NAMALWA (cell line): ENCODE data around the gene ALPK3.

Source experiments
- DNase-seq: peaks from one replicate; pipeline ENCODE4 v3.0.0-alpha.2; 2015; ENCODE audit warnings: low spot score

ALPK3 gene, protein sequence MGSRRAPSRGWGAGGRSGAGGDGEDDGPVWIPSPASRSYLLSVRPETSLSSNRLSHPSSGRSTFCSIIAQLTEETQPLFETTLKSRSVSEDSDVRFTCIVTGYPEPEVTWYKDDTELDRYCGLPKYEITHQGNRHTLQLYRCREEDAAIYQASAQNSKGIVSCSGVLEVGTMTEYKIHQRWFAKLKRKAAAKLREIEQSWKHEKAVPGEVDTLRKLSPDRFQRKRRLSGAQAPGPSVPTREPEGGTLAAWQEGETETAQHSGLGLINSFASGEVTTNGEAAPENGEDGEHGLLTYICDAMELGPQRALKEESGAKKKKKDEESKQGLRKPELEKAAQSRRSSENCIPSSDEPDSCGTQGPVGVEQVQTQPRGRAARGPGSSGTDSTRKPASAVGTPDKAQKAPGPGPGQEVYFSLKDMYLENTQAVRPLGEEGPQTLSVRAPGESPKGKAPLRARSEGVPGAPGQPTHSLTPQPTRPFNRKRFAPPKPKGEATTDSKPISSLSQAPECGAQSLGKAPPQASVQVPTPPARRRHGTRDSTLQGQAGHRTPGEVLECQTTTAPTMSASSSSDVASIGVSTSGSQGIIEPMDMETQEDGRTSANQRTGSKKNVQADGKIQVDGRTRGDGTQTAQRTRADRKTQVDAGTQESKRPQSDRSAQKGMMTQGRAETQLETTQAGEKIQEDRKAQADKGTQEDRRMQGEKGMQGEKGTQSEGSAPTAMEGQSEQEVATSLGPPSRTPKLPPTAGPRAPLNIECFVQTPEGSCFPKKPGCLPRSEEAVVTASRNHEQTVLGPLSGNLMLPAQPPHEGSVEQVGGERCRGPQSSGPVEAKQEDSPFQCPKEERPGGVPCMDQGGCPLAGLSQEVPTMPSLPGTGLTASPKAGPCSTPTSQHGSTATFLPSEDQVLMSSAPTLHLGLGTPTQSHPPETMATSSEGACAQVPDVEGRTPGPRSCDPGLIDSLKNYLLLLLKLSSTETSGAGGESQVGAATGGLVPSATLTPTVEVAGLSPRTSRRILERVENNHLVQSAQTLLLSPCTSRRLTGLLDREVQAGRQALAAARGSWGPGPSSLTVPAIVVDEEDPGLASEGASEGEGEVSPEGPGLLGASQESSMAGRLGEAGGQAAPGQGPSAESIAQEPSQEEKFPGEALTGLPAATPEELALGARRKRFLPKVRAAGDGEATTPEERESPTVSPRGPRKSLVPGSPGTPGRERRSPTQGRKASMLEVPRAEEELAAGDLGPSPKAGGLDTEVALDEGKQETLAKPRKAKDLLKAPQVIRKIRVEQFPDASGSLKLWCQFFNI (N-terminal part only)

DNA sequence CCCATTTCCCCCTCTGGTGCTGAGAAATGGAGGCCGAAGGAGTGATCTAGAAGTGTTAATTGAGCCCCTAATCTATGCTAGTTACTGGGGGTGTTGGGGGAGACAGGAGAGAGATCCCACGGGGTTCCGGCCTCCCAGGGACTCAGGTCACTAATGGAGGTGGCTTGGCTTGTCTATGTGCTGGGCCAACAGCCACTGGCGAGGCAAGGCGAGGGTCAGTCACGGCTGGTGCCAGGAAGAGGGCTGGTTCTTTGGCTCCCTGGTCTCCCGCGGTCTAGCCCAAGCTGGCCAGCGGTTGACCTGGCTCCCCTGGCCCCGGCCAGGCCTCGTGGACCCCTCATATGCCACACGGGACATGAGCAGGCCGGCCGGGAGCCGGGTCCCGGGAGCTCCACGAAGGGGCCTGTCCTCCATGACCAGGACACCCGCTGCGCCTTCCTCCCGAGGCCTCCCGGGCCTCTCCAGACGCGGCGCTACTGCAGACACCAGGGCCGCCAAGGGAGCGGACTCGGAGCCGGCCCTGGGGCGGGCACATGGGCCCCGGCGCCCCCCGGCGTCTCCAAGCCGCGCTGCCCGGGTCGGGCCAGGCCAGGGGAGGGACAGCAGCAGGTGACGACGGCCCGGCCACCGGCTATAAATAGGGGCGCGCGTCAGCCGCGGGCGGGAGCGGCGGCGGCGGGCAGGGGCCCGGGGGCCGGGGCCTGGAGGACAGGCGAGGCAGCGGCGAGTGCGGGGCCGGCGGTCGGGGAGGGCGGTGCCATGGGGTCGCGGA, at the start of gene ALPK3:
Gene ALPK3 (plus strand): TSS at position 663 of the 772 bp plus-strand sequence. CDS start 97 bp downstream, at position 760.
- DNase-seq = no peak

DNA sequence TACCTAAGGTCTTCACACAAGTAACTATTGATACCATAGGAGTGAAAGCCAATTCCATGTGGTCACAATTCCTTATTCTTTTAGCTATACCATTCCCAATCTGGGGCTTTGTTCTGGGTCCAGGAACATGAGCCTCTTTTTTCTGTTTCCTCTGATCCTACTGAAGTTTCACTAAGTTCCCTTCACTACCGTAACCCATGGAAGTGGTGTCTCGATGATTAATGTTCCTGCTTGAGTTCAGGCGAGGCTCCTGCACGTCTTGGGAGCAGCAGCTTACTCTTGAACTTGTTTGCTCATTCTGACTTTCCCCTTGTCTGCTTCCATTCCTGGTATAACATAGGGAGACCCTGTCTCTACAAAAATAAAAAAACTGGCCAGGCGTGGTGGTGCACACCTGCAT, 45.1 kb upstream of the ALPK3 start:
- no peak for DNase-seq

DNA sequence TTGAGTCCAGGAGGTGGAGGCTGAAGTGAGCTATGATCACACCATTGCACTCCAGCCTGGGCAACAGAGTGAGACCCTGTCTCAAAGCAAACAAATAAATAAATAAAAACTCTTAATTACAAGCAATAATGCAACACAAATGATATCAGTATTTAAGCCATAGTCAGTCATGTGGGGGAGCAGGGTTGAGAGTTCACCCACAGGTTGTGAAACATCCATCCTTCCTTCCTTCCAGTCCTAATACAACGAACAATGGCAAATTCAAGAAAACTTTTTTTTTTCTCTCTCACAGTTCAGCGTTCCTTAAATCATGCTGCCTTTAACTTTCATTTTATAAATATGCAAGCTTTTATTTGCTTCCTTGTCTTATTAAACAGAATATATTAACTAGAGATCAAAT, 44.7 kb upstream of the ALPK3 start:
- DNase-seq = no peak

DNA sequence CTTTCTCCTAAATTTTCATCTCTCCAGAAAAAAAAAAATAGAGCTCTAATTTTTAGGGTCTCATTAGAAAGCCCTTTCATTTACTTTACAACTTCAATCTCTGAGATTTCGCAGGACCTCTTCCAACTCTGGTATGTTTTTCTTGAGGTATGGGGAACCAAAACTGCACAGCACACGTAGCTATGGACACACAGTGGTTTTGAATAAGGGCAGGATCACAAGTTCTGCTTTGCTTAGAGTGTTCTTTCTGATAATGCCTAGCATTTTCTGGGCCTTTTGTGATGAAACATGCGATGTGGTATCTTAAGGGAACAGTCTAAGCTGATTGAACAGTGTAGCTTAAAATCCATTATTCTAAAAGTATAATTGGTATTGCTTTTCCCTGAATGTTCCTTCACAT, 43.4 kb upstream of the ALPK3 start:
- DNase-seq = no peak

DNA sequence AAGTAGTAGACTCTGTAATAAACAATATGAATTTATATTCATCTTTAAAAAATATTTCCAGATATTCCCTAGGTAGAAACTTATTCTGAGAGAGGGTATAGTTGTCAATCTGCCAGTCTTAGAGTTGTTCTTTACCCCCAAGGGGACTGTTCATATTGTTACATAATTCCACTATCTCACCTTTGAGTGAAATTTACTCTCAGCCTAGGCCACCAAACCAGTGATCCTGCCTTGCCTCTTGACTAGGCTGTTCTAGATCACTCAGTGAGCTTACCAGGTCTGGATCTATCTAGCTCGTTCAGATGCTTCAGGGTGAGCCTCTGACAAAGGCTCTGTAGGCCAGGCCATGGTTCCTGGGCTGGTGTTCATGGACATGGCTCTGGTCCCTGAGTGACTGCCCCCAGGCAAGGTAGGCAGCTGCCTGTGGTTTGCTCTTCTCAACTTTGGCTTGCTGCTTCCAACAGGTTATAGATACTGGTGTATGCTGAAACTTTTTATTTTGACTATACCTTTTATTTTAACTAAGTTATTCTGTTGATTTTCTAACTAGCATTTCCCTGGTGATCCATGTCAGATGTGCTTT, 41.2 kb upstream of the ALPK3 start:
- no peak for DNase-seq

- DNase-seq = no peak
These were observed 39.0 kb upstream of the ALPK3 start for GRCh38 chr15:84778194-84778593.

DNA sequence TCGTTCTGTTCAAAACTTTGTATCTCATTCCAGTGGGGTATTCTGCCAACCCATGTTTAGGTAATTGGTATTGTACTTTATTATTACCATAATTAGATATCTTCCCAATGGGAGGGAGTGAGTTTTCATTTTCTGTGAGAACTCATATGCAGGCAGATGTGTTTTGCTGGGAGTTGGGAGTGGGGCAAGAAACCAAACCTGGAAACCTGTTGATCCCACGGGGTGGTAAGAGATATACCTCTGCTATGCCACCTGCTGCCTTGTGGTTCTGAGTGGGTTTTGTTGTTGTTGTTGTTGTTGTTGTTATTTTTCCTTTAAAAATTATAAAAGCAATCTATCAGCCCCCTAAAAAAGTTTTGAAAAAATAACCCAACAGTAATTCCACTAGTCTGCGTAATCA, 36.7 kb upstream of the ALPK3 start:
- DNase-seq = no peak

GRCh38 chr15:84781495-84781894, 35.7 kb upstream of the ALPK3 start:
- no peak for DNase-seq

DNA sequence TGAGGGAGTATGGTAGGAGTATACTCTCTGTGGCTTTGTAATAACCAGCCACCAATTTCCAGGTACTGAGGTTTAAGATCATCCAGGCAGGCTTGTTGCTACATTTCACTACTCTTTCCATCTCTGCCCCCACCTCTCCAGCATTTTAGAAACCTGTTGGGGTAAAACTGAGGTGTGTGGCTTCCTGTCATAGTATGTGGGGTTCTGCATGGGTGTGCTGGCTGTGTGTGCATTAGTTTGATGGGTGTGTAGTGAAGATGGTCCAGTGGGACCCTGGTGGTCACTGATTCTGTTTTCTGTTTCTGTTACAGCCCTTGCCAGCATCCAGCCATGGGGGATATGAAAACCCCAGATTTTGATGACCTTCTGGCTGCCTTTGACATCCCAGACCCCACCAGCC, 34.8 kb upstream of the ALPK3 start:
- no peak for DNase-seq

- no peak for DNase-seq
These were observed 33.5 kb upstream of the ALPK3 start for GRCh38 chr15:84783493-84784251.

DNA sequence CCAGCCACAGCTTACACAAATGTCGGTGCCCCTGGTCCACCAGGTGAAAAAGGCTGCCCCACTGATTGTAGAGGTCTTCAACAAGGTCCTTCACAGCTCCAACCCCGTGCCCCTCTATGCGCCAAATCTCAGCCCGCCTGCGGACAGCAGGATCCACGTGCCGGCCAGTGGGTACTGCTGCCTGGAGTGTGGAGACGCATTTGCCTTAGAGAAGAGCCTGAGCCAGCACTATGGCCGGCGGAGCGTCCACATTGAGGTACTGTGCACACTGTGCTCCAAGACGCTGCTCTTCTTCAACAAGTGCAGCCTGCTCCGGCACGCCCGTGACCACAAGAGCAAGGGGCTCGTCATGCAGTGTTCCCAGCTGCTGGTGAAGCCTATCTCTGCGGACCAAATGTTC, 32.9 kb upstream of the ALPK3 start:
- DNase-seq = no peak

DNA sequence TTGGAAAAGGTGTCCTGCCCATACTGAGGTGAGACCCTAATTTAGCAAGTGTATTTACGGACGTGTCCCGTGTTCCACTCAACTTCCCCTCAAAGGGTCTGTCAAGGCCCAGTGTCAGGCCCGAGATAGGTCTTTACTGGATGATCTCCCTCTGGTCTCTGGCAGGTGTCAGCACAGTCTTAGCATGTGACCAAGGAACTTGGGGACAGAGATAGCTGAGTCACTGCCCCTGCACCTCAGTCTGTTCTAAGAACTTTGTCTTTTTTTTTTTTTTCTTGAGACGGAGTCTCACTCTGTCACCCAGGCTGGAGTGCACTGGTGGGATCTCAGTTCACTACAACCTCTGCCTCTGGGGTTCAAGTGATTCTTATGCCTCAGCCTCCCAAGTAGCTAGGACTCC, 32.1 kb upstream of the ALPK3 start:
- no peak for DNase-seq

- no peak for DNase-seq
These were observed 28.7 kb upstream of the ALPK3 start for GRCh38 chr15:84788500-84788899.

GRCh38 chr15:84789762-84790161, 27.4 kb upstream of the ALPK3 start:
- DNase-seq = no peak

- DNase-seq = no peak
These were observed 26.5 kb upstream of the ALPK3 start for GRCh38 chr15:84790676-84791075.

DNA sequence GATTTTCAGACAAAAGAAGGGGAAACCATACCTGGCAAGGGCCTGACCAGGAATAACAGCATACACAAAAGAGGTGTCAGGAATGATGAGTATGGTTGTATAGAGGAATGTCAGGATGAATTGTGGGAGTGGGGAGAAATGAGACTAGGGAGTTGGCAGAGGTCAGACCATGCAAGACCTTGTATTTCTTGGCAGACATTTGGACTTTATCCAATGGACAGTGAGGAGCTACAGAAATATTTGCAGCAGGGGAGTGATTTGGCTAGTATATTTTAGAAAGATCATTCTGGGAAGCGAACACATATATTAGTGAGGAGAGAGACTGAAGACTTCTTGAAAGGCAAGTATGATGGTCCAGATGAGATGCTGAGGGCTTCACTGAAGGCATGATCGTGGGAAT, 25.4 kb upstream of the ALPK3 start:
- no peak for DNase-seq

- no peak for DNase-seq
These were observed 23.6 kb upstream of the ALPK3 start for GRCh38 chr15:84793431-84794161.

GRCh38 chr15:84794162-84794547, 23.0 kb upstream of the ALPK3 start:
- DNase-seq = no peak

GRCh38 chr15:84795186-84795585, 22.0 kb upstream of the ALPK3 start:
- no peak for DNase-seq

DNA sequence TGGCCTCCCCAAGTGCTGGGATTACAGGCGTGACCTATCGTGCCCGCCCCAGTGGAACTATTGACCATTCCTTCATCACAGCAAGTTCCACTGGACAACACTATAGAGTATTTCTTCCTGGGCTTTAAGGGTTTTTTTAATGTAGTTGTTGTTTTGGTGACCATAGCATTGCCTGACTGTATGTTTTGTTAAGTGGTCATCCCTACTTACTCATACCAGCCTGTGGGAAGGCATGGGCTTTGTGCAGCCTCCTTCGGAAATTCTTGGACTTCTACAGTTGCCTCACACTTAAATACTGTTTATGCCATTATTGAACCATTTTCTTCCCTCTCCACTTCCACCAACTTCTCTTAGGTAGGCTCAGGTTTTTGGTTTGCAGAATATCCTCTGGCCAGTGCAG, 19.9 kb upstream of the ALPK3 start:
- DNase-seq = no peak
